HEK293 (cell line): Measurements from ENCODE around the gene CADM4.
"Not testable (repeated sequence)": the region's sequence is repeated elsewhere in the genome, so short reads cannot be mapped to it uniquely, and the experiment has no call there.

Source experiments
- CTCF ChIA-PET: fragments of 350-600 bp; formaldehyde crosslinking; extraction: SDS; loops from one replicate; lab custom pipeline; 2021; ENCODE audit warnings: antibody characterized with exemption; lab: Yijun Ruan, JAX
- POLR2A ChIA-PET: fragments of 300-600 bp; formaldehyde crosslinking; extraction: SDS; loops from one replicate; lab custom pipeline; 2020; ENCODE audit warnings: antibody characterized with exemption, inconsistent platforms; lab: Yijun Ruan, JAX
- H3K27ac ChIP-seq: fragments of 200-500 bp; sonication (Bioruptor generic); 2 replicates; pipeline ENCODE4 v1.5.1; 2014; ENCODE audit warnings: low read depth, low read length, control low read depth, inconsistent platforms; ENCODE audit errors: extremely low read depth
- H3K36me3 ChIP-seq, 2 experiments: fragments of 200-500 bp in 1 of 2; sonication (Bioruptor generic) in 1 of 2; 1 replicate in 1 of 2; 2 replicates in 1 of 2; pipeline ENCODE4 v1.5.1; 2014 to 2017; ENCODE audit warnings: inconsistent platforms in 2 of 2, low read length in 2 of 2; ENCODE audit not compliant: control insufficient read depth in 2 of 2, insufficient read depth in 1 of 2
- H3K4me1 ChIP-seq: fragments of 200-500 bp; sonication (Bioruptor generic); 2 replicates; pipeline ENCODE4 v1.5.1; 2014; ENCODE audit warnings: mild to moderate bottlenecking, low read length, inconsistent platforms; ENCODE audit not compliant: control insufficient read depth, insufficient read depth
- H3K4me3 ChIP-seq: 2 replicates; pipeline ENCODE4 v1.5.1; 2011; ENCODE audit warnings: low read depth, mild to moderate bottlenecking, control low read depth, low read length, moderate library complexity
- H3K9me3 ChIP-seq: fragments of 200-500 bp; sonication (Bioruptor generic); 2 replicates; pipeline ENCODE4 v1.5.1; 2014; ENCODE audit warnings: low read depth, low read length, inconsistent platforms; ENCODE audit not compliant: control insufficient read depth, insufficient read depth
- HOXD13 ChIP-seq: sonication (generic); formaldehyde crosslinking; IDR thresholded peaks from 2 replicates; pipeline ENCODE4 v1.8.0; 2022; ENCODE audit warnings: missing genetic modification reagents, borderline replicate concordance
- KLF1 ChIP-seq: fragments of 450-650 bp; formaldehyde crosslinking; IDR thresholded peaks from 2 replicates; pipeline ENCODE4 v1.5.1; 2016; ENCODE audit warnings: missing biosample characterization, missing genetic modification characterization
- PRDM10 ChIP-seq: fragments of 450-650 bp; formaldehyde crosslinking; IDR thresholded peaks from 2 replicates; pipeline ENCODE4 v1.5.1; 2016; ENCODE audit warnings: missing biosample characterization, missing genetic modification characterization
- REPIN1 ChIP-seq: fragments of 450-650 bp; formaldehyde crosslinking; IDR thresholded peaks from 2 replicates; pipeline ENCODE4 v1.5.1; 2017; ENCODE audit warnings: missing biosample characterization, missing genetic modification characterization, low read depth
- TCF7L2 ChIP-seq: IDR thresholded peaks from 2 replicates; pipeline ENCODE4 v1.6.1; 2011; ENCODE audit warnings: low read depth, mild to moderate bottlenecking, inconsistent platforms, low read length, moderate library complexity, borderline replicate concordance
- ZBTB11 ChIP-seq: fragments of 450-650 bp; formaldehyde crosslinking; conservative IDR thresholded peaks from 2 replicates; pipeline ENCODE4 v1.5.1; 2016; ENCODE audit warnings: low read depth, missing biosample characterization, missing genetic modification characterization
- ZFHX2 ChIP-seq: fragments of 450-650 bp; formaldehyde crosslinking; conservative IDR thresholded peaks from 2 replicates; pipeline ENCODE4 v1.5.1; 2016; ENCODE audit warnings: missing biosample characterization, missing genetic modification characterization
- ZNF2 ChIP-seq: fragments of 450-650 bp; formaldehyde crosslinking; IDR thresholded peaks from 2 replicates; pipeline ENCODE4 v1.5.1; 2016; ENCODE audit warnings: missing biosample characterization, missing genetic modification characterization
- ZNF23 ChIP-seq: fragments of 450-650 bp; formaldehyde crosslinking; IDR thresholded peaks from 2 replicates; pipeline ENCODE4 v1.5.1; 2016; ENCODE audit warnings: missing biosample characterization, missing genetic modification characterization, borderline replicate concordance
- ZNF416 ChIP-seq: fragments of 450-650 bp; formaldehyde crosslinking; IDR thresholded peaks from 2 replicates; pipeline ENCODE4 v1.5.1; 2016; ENCODE audit warnings: missing biosample characterization, missing genetic modification characterization
- ZNF530 ChIP-seq: fragments of 450-650 bp; formaldehyde crosslinking; IDR thresholded peaks from 2 replicates; pipeline ENCODE4 v1.5.1; 2016; ENCODE audit warnings: low read depth, missing biosample characterization, missing genetic modification characterization
- ZNF571 ChIP-seq: fragments of 450-650 bp; formaldehyde crosslinking; IDR thresholded peaks from 2 replicates; pipeline ENCODE4 v1.5.0; 2017; ENCODE audit warnings: missing biosample characterization, missing genetic modification characterization
- ZNF660 ChIP-seq: fragments of 450-650 bp; IDR thresholded peaks from 2 replicates; pipeline ENCODE4 v1.5.1; 2018; ENCODE audit warnings: missing biosample characterization, mild to moderate bottlenecking, missing genetic modification characterization

CADM4 gene

GRCh38 chr19:43682269-43682668, 42.6 kb upstream of the CADM4 start:
- CTCF ChIA-PET: interaction anchor here (0.7 kb wide), 1 partner anchor 63 kb away, joined by 3 read pairs; no protein-coding TSS in a partner anchor
- TF ChIP-seq REPIN1 (tag by site-specific recombination): peak; percentile 97
- not testable (repeated sequence) for H3K27ac ChIP-seq, H3K9me3 ChIP-seq, H3K36me3 ChIP-seq, H3K4me3 ChIP-seq, H3K4me1 ChIP-seq
- POLR2A ChIA-PET: interaction anchor here (1.3 kb wide), 2 partner anchors 12 to 14 kb away, joined by 5 to 6 read pairs; partner anchors contain the start of gene PLAUR

GRCh38 chr19:43681821-43682220, 42.2 kb upstream of the CADM4 start:
- Histone ChIP-seq H3K27ac (no peak overlapping the region), H3K9me3 (no peaks in the 10 kb centered on the region), H3K36me3 (no peaks in the 10 kb centered on the region), H3K4me3 (no peak overlapping the region), H3K4me1 (peaks cover 2% of the 10 kb centered on the region)
- POLR2A ChIA-PET: interaction anchor here (1.3 kb wide), 2 partner anchors 12 to 13 kb away, joined by 5 to 6 read pairs; partner anchors contain the start of gene PLAUR
- CTCF ChIA-PET: interaction anchor here (1.1 kb wide), 1 partner anchor 63 kb away, joined by 5 read pairs; no protein-coding TSS in a partner anchor
- TF ChIP-seq ZBTB11 (tag by site-specific recombination) (no peak), HOXD13 (CRISPR knock-in tag) (no peak), ZNF660 (tag by site-specific recombination) (no peak), ZNF571 (no peak)

- POLR2A ChIA-PET: interaction anchor here (0.6 to 2.5 kb wide), 4 partner anchors 9 to 1057 kb away, joined by 4 to 23 read pairs (median 6); partner anchors contain the start of gene PLAUR
These were observed 39.0 kb upstream of the CADM4 start for GRCh38 chr19:43678512-43679261.

More at GRCh38 chr19:43678512-43679261, 39.0 kb upstream of the CADM4 start:
- Histone ChIP-seq H3K9me3 (no peaks in the 10 kb centered on the region), H3K4me3 (no peak overlapping the region), H3K27ac (no peak overlapping the region), H3K4me1 (peaks cover 13% of the 10 kb centered on the region), H3K36me3 (no peaks in the 10 kb centered on the region; a peak in 1 of 3 replicates)
- TF ChIP-seq KLF1 (tag by site-specific recombination) (0 out of 2 replicates have a peak, but pooled peaks have one; percentile 12), ZNF23 (tag by site-specific recombination) (no peak), PRDM10 (tag by site-specific recombination) (peak; percentile 66), ZFHX2 (tag by site-specific recombination) (peak; percentile 28; the same call in 1 of the 2 replicates), TCF7L2 (no peak), ZNF530 (no peak), ZNF2 (tag by site-specific recombination) (no peak), ZNF416 (tag by site-specific recombination) (no peak)
- CTCF ChIA-PET: interaction anchor here (0.5 to 1.8 kb wide), 10 partner anchors 10 to 128 kb away, joined by 3 to 8 read pairs (median 4); no protein-coding TSS in a partner anchor
